Measurements from ENCODE around the gene ZNF521.

The ZNF521 gene

GRCh38 chr18:25016666-25017065 lies 335.3 kb downstream of the ZNF521 start:
- DNase-seq = no peak

- no peak for DNase-seq
Observed at GRCh38 chr18:25016181-25016580, 335.8 kb downstream of the ZNF521 start.

Data from fibroblast of skin of abdomen (primary cell).